Measurements from ENCODE around the gene KLF17. TPM values are rescaled to one million over a fixed set of nuclear protein-coding genes. Genes with fewer than 3 reads are reported as not detected.

The KLF17 gene
- total RNA-seq, 2 donors from 2014 or later, result not detected

DNA sequence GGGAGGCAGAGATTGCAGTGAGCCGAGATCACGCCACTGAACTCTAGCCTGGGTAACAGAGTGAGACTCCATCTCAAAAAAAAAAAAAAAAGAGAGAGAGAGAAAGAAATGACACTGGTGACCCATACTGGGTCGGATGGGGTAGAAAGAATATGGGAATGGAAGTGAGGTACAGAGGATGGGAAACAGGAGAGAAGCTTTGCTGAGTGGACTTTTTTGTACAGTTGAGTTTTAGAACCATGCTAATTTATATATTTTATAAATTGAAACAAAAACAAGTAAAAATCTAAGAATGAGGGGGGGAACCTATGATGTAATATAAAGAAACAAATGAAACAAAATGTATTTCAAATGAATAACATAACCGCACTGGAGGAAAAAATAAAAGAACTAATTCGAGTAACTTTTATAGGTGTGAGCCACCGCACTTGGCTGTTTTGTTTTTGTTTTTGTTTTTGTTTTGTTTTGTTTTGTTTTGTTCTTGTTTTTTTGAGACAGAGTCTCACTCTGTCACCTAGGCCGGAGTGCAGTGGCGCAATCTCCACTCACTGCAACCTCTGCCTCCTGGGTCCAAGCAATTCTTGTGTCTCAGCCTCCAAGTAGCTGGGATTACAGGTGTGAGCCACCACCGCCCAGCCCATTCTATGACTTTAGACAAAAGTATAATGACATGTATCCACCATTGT lies 18.3 kb upstream of the KLF17 start:
- no peaks in the 10 kb centered on the region for H3K4me1 Mint-ChIP-seq
- 91 to 93% methylated on average over 5 to 9 of the region's 9 CpGs for WGBS, 2 experiments (ENCODE audit: insufficient coverage in 1 of 2, insufficient read length in 1 of 2)
- H3K4me3 Mint-ChIP-seq, result no peak overlapping the region

GRCh38 chr1:44101328-44101727 lies 17.3 kb upstream of the KLF17 start:
- no peak overlapping the region for H3K4me3 Mint-ChIP-seq
- no peak for DNase-seq
- no peaks in the 10 kb centered on the region for H3K4me1 Mint-ChIP-seq
- H3K27me3 ChIP-seq (ENCODE audit: control insufficient read depth, insufficient read depth, low read length, poor library complexity, severe bottlenecking), result peaks cover 7% of the 10 kb centered on the region
- no peak overlapping the region for H3K9ac ChIP-seq (ENCODE audit: extremely low read depth, low read length, poor library complexity, severe bottlenecking)
- TF ChIP-seq, protein P1, sequence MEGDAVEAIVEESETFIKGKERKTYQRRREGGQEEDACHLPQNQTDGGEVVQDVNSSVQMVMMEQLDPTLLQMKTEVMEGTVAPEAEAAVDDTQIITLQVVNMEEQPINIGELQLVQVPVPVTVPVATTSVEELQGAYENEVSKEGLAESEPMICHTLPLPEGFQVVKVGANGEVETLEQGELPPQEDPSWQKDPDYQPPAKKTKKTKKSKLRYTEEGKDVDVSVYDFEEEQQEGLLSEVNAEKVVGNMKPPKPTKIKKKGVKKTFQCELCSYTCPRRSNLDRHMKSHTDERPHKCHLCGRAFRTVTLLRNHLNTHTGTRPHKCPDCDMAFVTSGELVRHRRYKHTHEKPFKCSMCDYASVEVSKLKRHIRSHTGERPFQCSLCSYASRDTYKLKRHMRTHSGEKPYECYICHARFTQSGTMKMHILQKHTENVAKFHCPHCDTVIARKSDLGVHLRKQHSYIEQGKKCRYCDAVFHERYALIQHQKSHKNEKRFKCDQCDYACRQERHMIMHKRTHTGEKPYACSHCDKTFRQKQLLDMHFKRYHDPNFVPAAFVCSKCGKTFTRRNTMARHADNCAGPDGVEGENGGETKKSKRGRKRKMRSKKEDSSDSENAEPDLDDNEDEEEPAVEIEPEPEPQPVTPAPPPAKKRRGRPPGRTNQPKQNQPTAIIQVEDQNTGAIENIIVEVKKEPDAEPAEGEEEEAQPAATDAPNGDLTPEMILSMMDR (conservative IDR thresholded peaks at IDR 0.05), result no peak
- no peak overlapping the region for H3K27ac ChIP-seq (ENCODE audit: low read depth, low read length)
- no peaks in the 10 kb centered on the region for H3K4me1 ChIP-seq (ENCODE audit: control insufficient read depth, insufficient read depth, low read length)
- no peak overlapping the region for H3K27ac Mint-ChIP-seq
- no peak overlapping the region for H3K4me3 ChIP-seq (ENCODE audit: low read length)
- 87 to 92% methylated on average over 6 to 7 of the region's 7 CpGs for WGBS, 2 experiments (ENCODE audit: insufficient coverage in 1 of 2, insufficient read length in 1 of 2)
- H3K36me3 Mint-ChIP-seq (ENCODE audit: low read depth), result no peaks in the 10 kb centered on the region
- no peaks in the 10 kb centered on the region for H3K9me3 ChIP-seq (ENCODE audit: control insufficient read depth, low read length)
- H3K36me3 ChIP-seq (ENCODE audit: control insufficient read depth, insufficient read depth, low read length), result no peaks in the 10 kb centered on the region
- peaks cover 15% of the 10 kb centered on the region for H3K9me3 Mint-ChIP-seq
- H3K27me3 Mint-ChIP-seq (ENCODE audit: insufficient read depth), result peaks cover 10% of the 10 kb centered on the region

More for the DNA sequence above, 18.3 kb upstream of the KLF17 start:
- Histone ChIP-seq H3K9me3 (ENCODE audit: control insufficient read depth, low read length) (no peaks in the 10 kb centered on the region), H3K27ac (ENCODE audit: low read depth, low read length) (no peak overlapping the region), H3K36me3 (ENCODE audit: control insufficient read depth, insufficient read depth, low read length) (no peaks in the 10 kb centered on the region), H3K9ac (ENCODE audit: extremely low read depth, low read length, poor library complexity, severe bottlenecking) (no peak overlapping the region), H3K4me1 (ENCODE audit: control insufficient read depth, insufficient read depth, low read length) (no peaks in the 10 kb centered on the region), H3K27me3 (ENCODE audit: control insufficient read depth, insufficient read depth, low read length, poor library complexity, severe bottlenecking) (no peaks in the 10 kb centered on the region), H3K4me3 (ENCODE audit: low read length) (no peak overlapping the region)
- H3K9me3 Mint-ChIP-seq, result peaks cover 15% of the 10 kb centered on the region
- H3K27me3 Mint-ChIP-seq (ENCODE audit: insufficient read depth), result peaks cover 10% of the 10 kb centered on the region
- TF ChIP-seq, protein P1 (conservative IDR thresholded peaks at IDR 0.05), result no peak
- no peak for DNase-seq
- H3K36me3 Mint-ChIP-seq (ENCODE audit: low read depth), result no peaks in the 10 kb centered on the region
- no peak overlapping the region for H3K27ac Mint-ChIP-seq

DNA sequence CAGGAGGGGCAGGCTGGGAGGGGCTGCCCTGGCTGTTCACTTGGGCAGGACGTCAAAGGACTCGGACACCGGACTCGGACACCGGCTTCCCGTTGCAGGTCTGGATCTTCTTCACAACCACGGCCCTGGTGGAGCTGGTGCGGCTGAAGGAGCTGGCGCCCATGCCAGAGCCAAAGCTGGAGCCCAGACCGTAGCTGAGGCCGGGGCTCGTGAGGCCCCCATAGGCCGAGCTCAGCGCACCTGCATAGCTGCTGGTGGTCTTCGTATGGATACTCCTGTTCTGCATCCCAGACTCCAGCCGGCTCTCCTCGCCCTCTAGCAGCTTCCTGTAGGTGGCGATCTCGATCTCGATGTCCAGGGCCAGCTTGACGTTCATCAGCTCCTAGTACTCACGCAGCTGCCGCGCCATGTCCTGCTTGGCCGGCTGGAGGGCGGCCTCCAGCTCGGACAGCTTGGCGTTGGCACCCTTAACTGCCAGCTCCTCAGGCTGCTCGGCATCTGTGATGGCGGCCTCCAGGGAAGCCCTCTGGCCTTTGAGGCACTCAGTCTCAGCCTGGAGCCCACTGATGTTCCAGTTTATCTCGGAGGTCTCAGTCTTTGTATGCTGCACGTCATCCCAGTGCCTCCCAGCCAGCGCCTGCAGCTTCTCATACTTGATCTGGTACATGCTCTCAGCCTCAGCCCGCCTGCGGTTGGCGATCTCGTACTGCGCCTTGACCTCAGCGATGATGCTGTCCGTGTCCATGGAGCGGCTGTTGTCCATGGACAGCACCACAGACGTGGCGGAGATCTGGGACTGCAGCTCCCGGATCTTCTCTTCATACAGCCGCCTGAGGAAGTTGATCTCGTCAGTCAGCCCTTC lies 15.1 kb upstream of the KLF17 start:
- peaks cover 8% of the 10 kb centered on the region for H3K27me3 ChIP-seq (ENCODE audit: control insufficient read depth, insufficient read depth, low read length, poor library complexity, severe bottlenecking)
- Mint-ChIP-seq H3K9me3 (no peaks in the 10 kb centered on the region), H3K27ac (no peak overlapping the region), H3K4me1 (no peaks in the 10 kb centered on the region), H3K36me3 (ENCODE audit: low read depth) (no peaks in the 10 kb centered on the region), H3K4me3 (no peak overlapping the region), H3K27me3 (ENCODE audit: insufficient read depth) (peaks cover 14% of the 10 kb centered on the region)
- no peak overlapping the region for H3K9ac ChIP-seq (ENCODE audit: extremely low read depth, low read length, poor library complexity, severe bottlenecking)
- H3K27ac ChIP-seq (ENCODE audit: low read depth, low read length), result no peak overlapping the region
- H3K9me3 ChIP-seq (ENCODE audit: control insufficient read depth, low read length), result no peaks in the 10 kb centered on the region
- H3K36me3 ChIP-seq (ENCODE audit: control insufficient read depth, insufficient read depth, low read length), result no peaks in the 10 kb centered on the region
- DNase-seq, result peak; percentile 91
- no peak overlapping the region for H3K4me3 ChIP-seq (ENCODE audit: low read length)
- no peaks in the 10 kb centered on the region for H3K4me1 ChIP-seq (ENCODE audit: control insufficient read depth, insufficient read depth, low read length)
- TF ChIP-seq, protein P1 (conservative IDR thresholded peaks at IDR 0.05), result peak; percentile 77
- 79 to 80% methylated on average over 38 to 46 of the region's 46 CpGs for WGBS, 2 experiments (ENCODE audit: insufficient coverage in 1 of 2, insufficient read length in 1 of 2)
